Caco-2 (cell line): Measurements from ENCODE around the gene LIPK. TPM values are rescaled to one million over a fixed set of nuclear protein-coding genes. Genes with fewer than 3 reads are reported as not detected.

Experiments
- BruUV-seq: library from RNA; stranded (reverse); fragments of 400-500 nt; replicated peaks from 2 replicates; lab custom pipeline; 2021; lab: Mats Ljungman, UMichigan
- CTCF ChIA-PET: fragments of 300-600 bp; sonication (Branson Sonifier 250); formaldehyde crosslinking; loops from one replicate; lab custom pipeline; 2022; ENCODE audit warnings: antibody characterized with exemption; lab: Charles Lee
- POLR2A ChIA-PET: fragments of 300-600 bp; sonication (Branson Sonifier 250); formaldehyde crosslinking; loops from one replicate; lab custom pipeline; 2022; ENCODE audit warnings: antibody characterized with exemption; lab: Charles Lee
- DNase-seq, 2 experiments: peaks; one replicate each; pipeline versions ENCODE4 v3.0.0 to v3.0.0-alpha.2; 2020 to 2022
- H3K27me3 ChIP-seq: replicated peaks from 2 replicates; pipeline ENCODE4 v1.6.0; 2011; ENCODE audit warnings: low read length; ENCODE audit not compliant: control insufficient read depth, insufficient read depth
- H3K36me3 ChIP-seq: 2 replicates; pipeline ENCODE4 v1.5.1; 2011; ENCODE audit warnings: low read length; ENCODE audit not compliant: control insufficient read depth, insufficient read depth
- H3K4me1 ChIP-seq: fragments of 250-450 bp; sonication (Bioruptor Pico); 2 replicates; pipeline ENCODE4 v1.5.1; 2020; ENCODE audit warnings: mild to moderate bottlenecking
- H3K4me3 ChIP-seq: 2 replicates; pipeline ENCODE4 v1.5.1; 2011; ENCODE audit warnings: low read depth, mild to moderate bottlenecking, control low read depth, low read length
- H3K9me3 ChIP-seq: fragments of 250-450 bp; sonication (Bioruptor Pico); 2 replicates; pipeline ENCODE4 v1.5.1; 2020; ENCODE audit warnings: mild to moderate bottlenecking, moderate library complexity
- H3K27ac Mint-ChIP-seq: one replicate; pipeline ENCODE4 v1.8.0; 2022; ENCODE audit warnings: mixed read lengths; ENCODE audit not compliant: unreplicated experiment
- H3K27me3 Mint-ChIP-seq: one replicate; pipeline ENCODE4 v1.8.0; 2022; ENCODE audit warnings: mixed read lengths; ENCODE audit not compliant: insufficient read depth, unreplicated experiment
- H3K36me3 Mint-ChIP-seq: one replicate; pipeline ENCODE4 v1.8.0; 2022; ENCODE audit warnings: mild to moderate bottlenecking, mixed read lengths; ENCODE audit not compliant: insufficient read depth, unreplicated experiment
- H3K4me1 Mint-ChIP-seq: one replicate; pipeline ENCODE4 v1.8.0; 2022; ENCODE audit warnings: low read depth, mixed read lengths; ENCODE audit not compliant: unreplicated experiment
- H3K4me3 Mint-ChIP-seq: one replicate; pipeline ENCODE4 v1.8.0; 2022; ENCODE audit warnings: mild to moderate bottlenecking, moderate library complexity, mixed read lengths; ENCODE audit not compliant: unreplicated experiment
- H3K9me3 Mint-ChIP-seq: one replicate; pipeline ENCODE4 v1.8.0; 2022; ENCODE audit warnings: mixed read lengths; ENCODE audit not compliant: unreplicated experiment
- CTCF ChIP-seq, 2 experiments: fragments of 200-600 bp in 1 of 2; IDR thresholded peaks; 1 replicate in 1 of 2; 2 replicates in 1 of 2; pipeline versions ENCODE4 v1.5.1 to v1.8.0; 2011 to 2022; ENCODE audit warnings: antibody characterized with exemption in 1 of 2, control low read depth in 1 of 2, inconsistent platforms in 1 of 2, low read depth in 1 of 2, low read length in 1 of 2, mild to moderate bottlenecking in 1 of 2, moderate library complexity in 1 of 2; ENCODE audit not compliant: insufficient read depth in 1 of 2, severe bottlenecking in 1 of 2, unreplicated experiment in 1 of 2
- intact Hi-C: fragments of 100-400 bp; cut with micrococcal nuclease; formaldehyde crosslinking; loops from one replicate; pipeline ENCODE4 v1.10.0; 2022; ENCODE audit not compliant: unreplicated experiment
- total RNA-seq: library from RNA; stranded (reverse); gene quantifications from 2 replicates; pipeline ENCODE4 v1.2.3, GENCODE V29; 2022

LIPK gene
- total RNA-seq, 1 experiment from 2014 or later = not detected

GRCh38 chr10:88672041-88672440, 34.0 kb upstream of the LIPK start:
- Histone ChIP-seq H3K4me3 (no peak overlapping the region), H3K36me3 (no peaks in the 10 kb centered on the region), H3K4me1 (no peaks in the 10 kb centered on the region), H3K27me3 (no peaks in the 10 kb centered on the region), H3K9me3 (no peaks in the 10 kb centered on the region)
- Mint-ChIP-seq H3K27me3 (peaks cover 16% of the 10 kb centered on the region), H3K4me1 (peaks cover 10% of the 10 kb centered on the region), H3K4me3 (no peak overlapping the region), H3K36me3 (no peaks in the 10 kb centered on the region), H3K9me3 (no peaks in the 10 kb centered on the region), H3K27ac (no peak overlapping the region)
- no TSS peak for BruUV-seq
- ChIA-PET POLR2A (no interaction called here), CTCF (no interaction called here)
- no peak for TF ChIP-seq CTCF (IDR thresholded peaks at IDR 0.05; ENCODE audit: insufficient read depth in 1 of 2, low read depth in 1 of 2, low read length in 1 of 2, severe bottlenecking in 1 of 2, unreplicated experiment in 1 of 2)
- DNase-seq = no peak
- intact Hi-C loops = no loop called here

GRCh38 chr10:88676283-88677060, 29.6 kb upstream of the LIPK start:
- ChIA-PET POLR2A (no interaction called here), CTCF (interaction anchor here (0.5 kb wide), 1 partner anchor 124 kb away, joined by 3 read pairs; no protein-coding TSS in a partner anchor)
- no TSS peak for BruUV-seq
- H3K4me3 ChIP-seq = no peak overlapping the region
- H3K9me3 Mint-ChIP-seq = no peaks in the 10 kb centered on the region
- intact Hi-C loops = no loop called here
- H3K4me3 Mint-ChIP-seq = no peak overlapping the region
- H3K27me3 ChIP-seq = no peaks in the 10 kb centered on the region
- TF ChIP-seq CTCF (IDR thresholded peaks at IDR 0.05; ENCODE audit: insufficient read depth in 1 of 2, low read depth in 1 of 2, low read length in 1 of 2, severe bottlenecking in 1 of 2, unreplicated experiment in 1 of 2) = no peak
- peak in 1 of 2 experiments; percentile 5 for DNase-seq
- peaks cover 13% of the 10 kb centered on the region for H3K4me1 Mint-ChIP-seq
- H3K27ac Mint-ChIP-seq = no peak overlapping the region
- no peaks in the 10 kb centered on the region for H3K4me1 ChIP-seq
- no peaks in the 10 kb centered on the region for H3K36me3 ChIP-seq
- H3K27me3 Mint-ChIP-seq = peaks cover 8% of the 10 kb centered on the region
- no peaks in the 10 kb centered on the region for H3K36me3 Mint-ChIP-seq
- peaks cover 3% of the 10 kb centered on the region; the same call in 1 of the 2 replicates for H3K9me3 ChIP-seq

GRCh38 chr10:88680958-88681357, 25.1 kb upstream of the LIPK start:
- H3K36me3 Mint-ChIP-seq = no peaks in the 10 kb centered on the region
- ChIA-PET CTCF (no interaction called here), POLR2A (no interaction called here)
- Histone ChIP-seq H3K36me3 (no peaks in the 10 kb centered on the region), H3K4me1 (no peaks in the 10 kb centered on the region), H3K9me3 (peaks cover 3% of the 10 kb centered on the region; the same call in 1 of the 2 replicates), H3K4me3 (no peak overlapping the region), H3K27me3 (no peaks in the 10 kb centered on the region)
- no peaks in the 10 kb centered on the region for H3K9me3 Mint-ChIP-seq
- intact Hi-C loops = no loop called here
- DNase-seq = no peak
- peaks cover 8% of the 10 kb centered on the region for H3K27me3 Mint-ChIP-seq
- peaks cover 13% of the 10 kb centered on the region for H3K4me1 Mint-ChIP-seq
- no peak overlapping the region for H3K27ac Mint-ChIP-seq
- BruUV-seq = no TSS peak
- no peak overlapping the region for H3K4me3 Mint-ChIP-seq
- no peak for TF ChIP-seq CTCF (IDR thresholded peaks at IDR 0.05; ENCODE audit: insufficient read depth in 1 of 2, low read depth in 1 of 2, low read length in 1 of 2, severe bottlenecking in 1 of 2, unreplicated experiment in 1 of 2)
